CD4-positive, alpha-beta T cell treated with Interleukin-10 for 1 hour (primary cell): Measurements from ENCODE around the gene CERT1.

Source experiments
- DNase-seq: peaks from one replicate; pipeline ENCODE4 v3.0.0-alpha.2; 2020

The CERT1 gene

GRCh38 chr5:75380099-75380498 is 131.3 kb downstream of the CERT1 start:
- DNase-seq: no peak

DNA sequence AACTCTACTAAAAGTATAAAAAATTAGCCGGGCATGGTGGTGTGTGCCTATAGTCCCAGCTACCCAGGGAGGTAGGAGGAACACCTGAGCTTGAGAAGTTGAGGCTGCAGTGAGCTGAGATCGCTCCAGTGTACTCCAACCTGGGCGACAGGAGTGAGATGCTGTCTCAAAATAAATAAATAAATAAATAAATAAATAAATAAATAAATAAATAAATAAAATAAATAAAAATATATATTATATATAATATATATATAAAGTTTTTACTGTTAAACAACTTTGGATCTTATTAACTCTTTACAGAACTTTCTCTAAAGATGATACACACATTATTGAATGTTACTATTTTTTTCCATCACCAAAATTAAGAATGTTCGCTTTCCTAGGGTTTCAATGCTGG is 136.0 kb downstream of the CERT1 start:
- no peak for DNase-seq

DNA sequence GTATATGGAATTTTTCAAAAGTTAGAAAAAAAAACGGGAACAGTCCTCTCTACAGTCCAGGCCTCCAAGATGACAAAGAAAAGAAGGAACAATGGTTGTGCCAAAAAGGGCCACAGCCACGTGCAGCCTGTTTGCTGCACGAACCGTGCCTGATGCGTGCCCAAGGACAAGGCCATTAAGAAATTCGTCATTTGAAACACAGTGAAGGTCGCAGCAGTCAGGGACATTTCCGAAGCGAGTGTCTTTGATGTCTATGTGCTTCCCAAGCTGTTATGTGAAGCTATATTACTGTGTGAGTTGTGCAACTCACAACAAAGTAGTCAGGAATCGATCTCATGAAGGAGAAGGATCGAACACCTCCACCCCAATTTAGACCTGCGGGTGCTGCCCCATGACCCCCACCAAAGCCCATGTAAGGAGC is 137.0 kb downstream of the CERT1 start:
- DNase-seq: no peak

DNA sequence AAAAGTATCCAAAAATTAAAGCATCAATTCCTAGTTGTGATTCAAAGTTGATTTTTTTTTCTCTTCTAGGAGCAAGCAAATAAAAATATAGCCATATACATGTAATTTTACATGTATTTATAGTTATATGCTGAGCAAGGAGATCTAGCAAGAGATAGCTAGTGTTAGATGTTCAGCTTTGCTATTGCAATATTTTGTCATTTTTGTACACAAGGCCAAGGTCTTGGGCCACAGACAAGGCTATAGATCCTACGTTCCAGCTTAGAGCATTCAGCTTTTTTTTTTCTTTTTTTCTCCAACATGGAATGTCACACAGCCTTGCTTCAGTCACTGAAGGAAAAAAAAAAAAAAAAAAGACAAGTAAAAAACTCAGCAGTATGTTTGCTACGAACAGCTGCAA is 137.6 kb downstream of the CERT1 start:
- no peak for DNase-seq

DNA sequence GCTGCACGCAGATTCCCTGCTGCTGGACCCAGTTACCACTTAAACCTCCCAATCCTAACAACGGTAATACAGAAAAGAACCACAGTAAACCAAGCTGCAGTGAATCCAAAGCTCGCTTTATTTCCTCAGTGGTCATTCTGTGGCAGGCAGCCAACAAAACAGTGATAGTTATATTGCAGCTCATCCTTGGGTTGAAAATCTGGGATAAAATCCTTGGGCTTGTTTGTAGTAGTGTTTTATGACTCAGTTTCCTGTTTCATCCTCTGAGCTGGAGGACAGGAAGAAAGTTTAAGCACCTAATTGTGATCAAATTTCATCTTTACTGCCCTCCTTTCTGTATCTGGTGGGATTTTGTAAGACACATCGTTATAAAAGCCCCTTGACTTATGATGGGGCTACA is 143.0 kb downstream of the CERT1 start:
- DNase-seq: no peak

GRCh38 chr5:75367401-75367800 is 144.0 kb downstream of the CERT1 start:
- DNase-seq: no peak

DNA sequence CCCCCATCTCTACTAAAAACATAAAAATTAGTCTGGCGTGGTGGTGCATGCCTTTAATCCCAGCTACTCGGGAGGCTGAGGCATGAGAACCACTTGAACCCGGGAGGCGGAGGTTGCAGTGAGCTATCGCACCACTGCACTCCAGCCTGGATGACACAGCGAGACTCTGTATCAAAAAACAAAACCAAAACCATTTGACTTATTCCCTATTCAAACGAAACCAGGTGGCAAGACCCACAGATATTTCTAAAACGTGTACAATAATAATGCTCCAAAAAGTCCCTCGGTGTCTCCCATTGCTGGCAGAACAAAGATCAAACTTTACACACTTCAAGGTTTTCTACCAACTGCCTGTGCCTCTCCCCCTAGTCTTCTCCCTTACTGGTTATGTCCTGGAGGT is 144.6 kb downstream of the CERT1 start:
- no peak for DNase-seq

DNA sequence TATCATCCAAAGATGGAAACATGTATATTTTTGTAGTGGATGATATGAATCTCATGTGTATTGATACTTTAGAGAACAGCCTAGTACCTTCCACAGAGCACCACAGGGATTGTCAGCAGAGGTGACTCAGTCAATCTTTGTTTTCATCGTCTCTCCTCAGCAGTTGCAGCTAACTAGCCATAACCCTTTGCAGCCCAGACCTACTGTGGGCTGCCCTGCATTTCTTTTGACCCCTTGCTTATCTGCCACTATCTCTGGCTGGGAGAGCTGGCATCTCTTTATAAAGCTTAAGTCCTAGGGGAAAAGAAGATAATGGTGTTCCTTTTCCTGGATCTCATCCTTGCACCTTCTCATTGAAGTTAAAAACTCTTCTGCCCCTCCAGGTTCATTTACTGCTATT is 145.7 kb downstream of the CERT1 start:
- no peak for DNase-seq

- no peak for DNase-seq
Measured at GRCh38 chr5:75364571-75365280, 146.7 kb downstream of the CERT1 start.

DNA sequence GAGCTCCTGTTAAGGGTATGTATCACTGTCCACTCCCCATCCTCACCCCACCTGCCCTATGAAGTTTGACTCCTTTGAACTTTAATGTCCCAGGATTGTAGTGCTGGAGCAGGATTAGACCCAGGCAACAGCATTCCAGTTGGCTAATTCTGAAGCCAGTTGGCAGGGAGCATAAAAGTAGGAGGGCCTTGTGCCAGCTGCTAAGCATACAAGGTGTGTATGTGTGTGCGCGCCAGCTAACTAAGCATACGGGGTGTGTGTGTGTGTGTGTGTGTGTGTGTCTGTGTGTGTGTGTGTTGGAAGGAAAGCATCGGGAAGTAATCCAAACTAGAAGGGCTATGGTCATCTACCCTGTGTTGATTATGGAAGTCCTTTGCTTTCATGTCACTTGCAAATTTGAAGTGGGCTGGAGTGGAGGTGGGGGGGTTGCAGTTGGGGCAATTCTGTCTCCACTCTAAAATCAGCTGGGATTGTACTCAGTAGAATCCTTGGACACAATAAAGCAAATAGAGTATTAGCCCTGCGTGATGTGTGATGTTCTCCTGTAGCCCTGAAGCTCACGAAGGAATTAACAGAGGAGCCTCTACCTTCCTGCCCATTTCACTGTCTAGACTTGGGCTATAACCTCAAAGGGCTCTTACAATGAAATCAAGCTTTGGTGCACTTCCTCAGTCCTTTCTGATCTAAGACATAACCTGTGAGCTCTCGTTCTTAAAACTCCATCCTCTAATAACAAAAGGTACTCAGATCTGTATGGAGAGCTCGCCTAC is 147.5 kb downstream of the CERT1 start:
- no peak for DNase-seq

- no peak for DNase-seq
Measured at GRCh38 chr5:75363111-75363510, 148.3 kb downstream of the CERT1 start.

DNA sequence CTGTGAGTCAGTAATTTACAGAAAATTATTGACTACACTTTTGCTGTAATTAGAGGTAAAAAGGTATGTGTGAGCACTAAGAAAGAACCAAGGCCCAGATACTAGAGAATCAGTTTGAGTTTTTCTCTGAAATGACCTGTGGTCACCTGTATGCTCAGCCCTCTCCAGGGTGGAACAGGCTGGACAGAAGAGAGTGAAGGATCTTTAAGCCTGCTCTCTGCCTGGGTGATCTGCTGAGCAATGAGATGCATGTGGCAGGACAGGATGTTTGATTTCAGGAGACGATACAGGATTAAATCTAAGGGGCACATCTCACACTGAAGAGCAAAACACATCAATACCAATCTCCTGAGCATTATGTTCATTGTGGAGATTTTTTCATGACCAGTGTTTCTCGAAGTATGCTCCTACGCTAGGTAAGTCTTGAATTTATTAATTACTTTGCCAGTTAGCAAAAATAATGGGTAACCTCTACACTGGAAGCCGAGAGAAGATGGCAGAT is 148.9 kb downstream of the CERT1 start:
- no peak for DNase-seq

- no peak for DNase-seq
Measured at GRCh38 chr5:75361310-75361709, 150.1 kb downstream of the CERT1 start.

DNA sequence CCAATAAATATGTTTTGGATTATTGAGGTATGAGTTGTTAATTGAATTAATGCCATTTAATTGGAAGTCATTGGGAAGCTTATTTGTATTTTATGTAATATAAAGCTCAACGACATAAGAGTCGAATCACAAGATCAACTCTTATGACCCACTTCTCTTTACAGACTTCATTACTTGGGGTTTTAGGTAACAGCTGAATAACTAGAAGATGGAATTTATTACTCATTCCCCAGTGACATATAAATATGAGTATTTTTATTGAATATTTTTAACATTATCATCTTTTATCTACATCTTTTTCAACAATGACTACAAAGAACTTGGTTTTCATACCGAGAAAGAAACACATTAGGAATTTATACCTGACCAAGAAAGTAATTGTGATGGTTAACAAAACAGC is 153.3 kb downstream of the CERT1 start:
- no peak for DNase-seq

- DNase-seq: no peak
Measured at GRCh38 chr5:75356719-75357118, 154.7 kb downstream of the CERT1 start.

- no peak for DNase-seq
Measured at GRCh38 chr5:75355236-75355635, 156.2 kb downstream of the CERT1 start.

GRCh38 chr5:75351139-75351926 is 160.1 kb downstream of the CERT1 start:
- DNase-seq: no peak

GRCh38 chr5:75349663-75350062 is 161.8 kb downstream of the CERT1 start:
- DNase-seq: no peak

GRCh38 chr5:75348241-75348640 is 163.2 kb downstream of the CERT1 start:
- DNase-seq: no peak

GRCh38 chr5:75342836-75343235 is 168.6 kb downstream of the CERT1 start:
- DNase-seq: no peak

DNA sequence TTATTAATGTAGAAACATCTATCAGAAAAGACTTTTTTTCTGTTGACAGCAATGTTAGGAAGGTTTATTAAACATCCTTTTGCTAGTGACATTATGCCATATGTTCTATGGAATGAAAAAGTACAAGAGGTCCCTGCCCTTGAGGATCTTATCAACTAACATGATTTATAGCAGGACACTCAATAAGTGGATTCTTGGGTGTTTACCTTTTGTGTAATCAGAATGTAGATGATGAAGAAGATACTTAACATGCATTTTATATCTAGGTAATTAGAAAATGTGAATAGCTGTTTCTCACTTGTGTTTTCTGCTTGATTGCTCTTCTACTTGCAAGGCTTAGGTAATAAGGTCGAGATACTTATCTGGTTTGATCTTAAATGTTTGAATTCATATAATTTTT is 169.5 kb downstream of the CERT1 start:
- no peak for DNase-seq

- no peak for DNase-seq
Measured at GRCh38 chr5:75340714-75341478, 170.5 kb downstream of the CERT1 start.

DNA sequence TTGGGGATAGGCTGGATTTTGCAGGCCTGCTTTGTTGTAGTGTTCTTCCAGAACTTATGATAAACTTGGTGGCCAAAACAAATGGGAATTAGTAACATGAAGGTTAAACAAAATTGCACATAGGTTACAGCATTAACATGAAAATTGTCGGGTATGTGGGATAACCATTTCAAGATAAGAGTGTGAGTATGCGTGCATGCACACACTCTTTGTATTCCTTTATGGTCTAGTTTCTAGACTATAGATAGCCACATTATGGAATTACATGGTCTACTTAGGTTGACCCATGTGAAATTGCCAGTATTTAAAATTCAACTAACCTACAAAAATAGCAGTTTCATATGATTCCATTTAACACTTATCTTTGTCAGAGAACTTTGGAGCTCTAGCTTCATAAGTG is 173.0 kb downstream of the CERT1 start:
- no peak for DNase-seq
